Parathyroid adenoma (tissue), 2 donors: ENCODE data around the gene EIF4E3.

Source experiments
- H2AFZ ChIP-seq: fragments of 300-600 bp; sonication (generic); one replicate; pipeline ENCODE4 v1.7.0; 2017; ENCODE audit warnings: antibody characterized with exemption, mild to moderate bottlenecking
- H3K27ac ChIP-seq: fragments of 300-600 bp; sonication (generic); one replicate; pipeline ENCODE4 v1.7.0; 2017
- H3K27me3 ChIP-seq: fragments of 300-600 bp; sonication (generic); one replicate; pipeline ENCODE4 v1.7.0; 2017; ENCODE audit warnings: low read length; ENCODE audit not compliant: control insufficient read depth, insufficient read depth
- H3K36me3 ChIP-seq: fragments of 300-600 bp; sonication (generic); one replicate; pipeline ENCODE4 v1.7.0; 2017; ENCODE audit warnings: low read length; ENCODE audit not compliant: control insufficient read depth, insufficient read depth
- H3K4me1 ChIP-seq: fragments of 300-600 bp; sonication (generic); one replicate; pipeline ENCODE4 v1.7.0; 2017; ENCODE audit warnings: control low read depth
- H3K4me2 ChIP-seq: fragments of 300-600 bp; sonication (generic); one replicate; pipeline ENCODE4 v1.7.0; 2017; ENCODE audit warnings: low read length
- H3K4me3 ChIP-seq: fragments of 300-600 bp; sonication (generic); one replicate; pipeline ENCODE4 v1.7.0; 2017; ENCODE audit warnings: low read depth, low read length
- H3K79me2 ChIP-seq: fragments of 300-600 bp; sonication (generic); one replicate; pipeline ENCODE4 v1.7.0; 2017; ENCODE audit warnings: control low read depth
- H3K9ac ChIP-seq: fragments of 300-600 bp; sonication (generic); one replicate; pipeline ENCODE4 v1.7.0; 2017; ENCODE audit warnings: mild to moderate bottlenecking
- H3K9me3 ChIP-seq: fragments of 300-600 bp; sonication (generic); one replicate; pipeline ENCODE4 v1.7.0; 2017; ENCODE audit warnings: low read length; ENCODE audit not compliant: control insufficient read depth
- TF ChIP-seq, protein P1 (sequence below): fragments of 300-600 bp; sonication (generic); IDR thresholded peaks from one replicate; pipeline ENCODE4 v1.7.0; 2017; ENCODE audit warnings: antibody characterized with exemption, mild to moderate bottlenecking
- donor health status: primary hyperparathyroidism.

Gene EIF4E3

GRCh38 chr3:71705681-71706080, 19.5 kb downstream of the EIF4E3 start:
- peaks cover 41% of the 10 kb centered on the region for H3K4me1 ChIP-seq
- no peak overlapping the region for H3K27ac ChIP-seq
- H3K4me2 ChIP-seq, result no peak overlapping the region
- TF ChIP-seq, protein P1, sequence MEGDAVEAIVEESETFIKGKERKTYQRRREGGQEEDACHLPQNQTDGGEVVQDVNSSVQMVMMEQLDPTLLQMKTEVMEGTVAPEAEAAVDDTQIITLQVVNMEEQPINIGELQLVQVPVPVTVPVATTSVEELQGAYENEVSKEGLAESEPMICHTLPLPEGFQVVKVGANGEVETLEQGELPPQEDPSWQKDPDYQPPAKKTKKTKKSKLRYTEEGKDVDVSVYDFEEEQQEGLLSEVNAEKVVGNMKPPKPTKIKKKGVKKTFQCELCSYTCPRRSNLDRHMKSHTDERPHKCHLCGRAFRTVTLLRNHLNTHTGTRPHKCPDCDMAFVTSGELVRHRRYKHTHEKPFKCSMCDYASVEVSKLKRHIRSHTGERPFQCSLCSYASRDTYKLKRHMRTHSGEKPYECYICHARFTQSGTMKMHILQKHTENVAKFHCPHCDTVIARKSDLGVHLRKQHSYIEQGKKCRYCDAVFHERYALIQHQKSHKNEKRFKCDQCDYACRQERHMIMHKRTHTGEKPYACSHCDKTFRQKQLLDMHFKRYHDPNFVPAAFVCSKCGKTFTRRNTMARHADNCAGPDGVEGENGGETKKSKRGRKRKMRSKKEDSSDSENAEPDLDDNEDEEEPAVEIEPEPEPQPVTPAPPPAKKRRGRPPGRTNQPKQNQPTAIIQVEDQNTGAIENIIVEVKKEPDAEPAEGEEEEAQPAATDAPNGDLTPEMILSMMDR, result no peak
- no peaks in the 10 kb centered on the region for H3K79me2 ChIP-seq
- H3K9ac ChIP-seq, result no peak overlapping the region
- H3K4me3 ChIP-seq, result no peak overlapping the region
- H2AFZ ChIP-seq, result no peak overlapping the region
- H3K27me3 ChIP-seq, result no peaks in the 10 kb centered on the region
- H3K9me3 ChIP-seq, result no peaks in the 10 kb centered on the region
- no peaks in the 10 kb centered on the region for H3K36me3 ChIP-seq

DNA sequence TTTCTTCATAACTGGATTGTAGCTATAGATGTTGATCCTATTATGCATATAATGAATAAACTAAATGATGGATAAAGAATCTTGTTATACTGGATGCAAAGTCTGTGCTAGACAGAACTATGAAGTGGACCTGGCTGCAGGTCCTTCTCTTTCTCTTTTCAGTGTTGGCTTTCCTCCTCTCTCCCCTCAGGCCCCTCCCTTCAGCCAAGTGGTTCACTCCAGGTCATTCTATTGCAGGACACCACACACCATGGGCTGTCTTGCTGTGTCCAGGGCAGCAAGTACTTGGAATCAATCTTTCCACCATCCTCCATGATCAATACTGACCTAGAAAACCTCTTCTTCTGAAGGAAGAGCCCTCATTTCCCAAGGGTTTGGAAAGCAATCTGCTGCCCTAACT, 20.3 kb downstream of the EIF4E3 start:
- TF ChIP-seq, protein P1, result no peak
- H3K4me1 ChIP-seq, result peaks cover 33% of the 10 kb centered on the region

GRCh38 chr3:71703797-71704196, 21.4 kb downstream of the EIF4E3 start:
- no peak overlapping the region for H3K27ac ChIP-seq

More for the DNA sequence above, 20.3 kb downstream of the EIF4E3 start:
- Histone ChIP-seq H3K79me2 (no peaks in the 10 kb centered on the region), H3K27ac (no peak overlapping the region), H3K27me3 (no peaks in the 10 kb centered on the region), H3K9ac (no peak overlapping the region), H3K4me3 (no peak overlapping the region), H3K36me3 (no peaks in the 10 kb centered on the region), H2AFZ (no peak overlapping the region), H3K9me3 (no peaks in the 10 kb centered on the region), H3K4me2 (no peak overlapping the region)

DNA sequence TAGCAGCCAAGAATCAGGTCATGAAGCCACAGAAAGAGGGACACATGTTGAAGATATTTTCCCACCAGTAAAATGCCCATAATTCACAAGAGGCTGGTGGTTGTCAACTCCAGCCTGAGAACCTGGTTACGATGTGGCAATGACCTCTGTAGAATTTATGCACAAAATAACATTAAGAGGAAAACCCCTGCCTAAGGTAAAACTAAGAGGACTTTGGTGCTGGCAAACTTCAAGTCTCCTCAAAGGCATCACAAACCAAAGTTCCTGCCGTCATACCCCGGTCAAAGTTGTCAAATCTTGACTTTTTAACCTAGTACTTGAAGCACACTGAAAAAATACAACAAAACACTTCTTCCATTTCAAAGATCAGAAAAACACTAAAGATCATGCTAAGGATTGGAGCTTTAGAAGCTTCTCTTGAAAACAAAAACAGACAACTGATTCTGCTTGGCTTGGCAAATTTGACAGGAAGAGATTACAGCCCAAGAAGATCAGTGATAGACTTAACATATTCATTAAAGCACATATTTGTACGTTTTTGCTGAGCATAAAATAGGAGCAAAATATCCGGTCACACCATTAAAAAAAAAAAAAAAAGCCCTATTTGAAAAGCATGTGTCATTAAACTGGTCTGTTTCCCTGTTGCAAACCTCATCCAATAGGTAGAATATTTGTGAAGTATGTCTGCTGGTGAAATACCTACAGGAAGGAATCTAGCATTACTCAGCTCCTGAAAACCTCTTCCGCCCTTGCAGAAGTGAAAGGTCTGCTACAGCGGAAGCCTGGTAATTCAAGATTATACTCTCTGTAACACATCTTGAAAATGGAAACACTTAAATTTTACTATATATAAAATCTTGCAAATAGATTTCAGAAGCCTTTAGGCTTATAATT, 22.8 kb downstream of the EIF4E3 start:
- Histone ChIP-seq H3K4me2 (peak overlapping the region; percentile 7), H2AFZ (no peak overlapping the region), H3K36me3 (no peaks in the 10 kb centered on the region), H3K4me1 (peaks cover 28% of the 10 kb centered on the region), H3K9me3 (no peaks in the 10 kb centered on the region), H3K27me3 (no peaks in the 10 kb centered on the region), H3K27ac (peak overlapping the region; percentile 41), H3K79me2 (no peaks in the 10 kb centered on the region), H3K4me3 (no peak overlapping the region), H3K9ac (no peak overlapping the region)
- TF ChIP-seq, protein P1, result no peak

More at GRCh38 chr3:71703797-71704196, 21.4 kb downstream of the EIF4E3 start:
- no peak overlapping the region for H2AFZ ChIP-seq
- peaks cover 28% of the 10 kb centered on the region for H3K4me1 ChIP-seq
- no peaks in the 10 kb centered on the region for H3K9me3 ChIP-seq
- H3K9ac ChIP-seq, result no peak overlapping the region
- no peaks in the 10 kb centered on the region for H3K36me3 ChIP-seq
- no peak overlapping the region for H3K4me3 ChIP-seq
- H3K79me2 ChIP-seq, result no peaks in the 10 kb centered on the region
- H3K4me2 ChIP-seq, result no peak overlapping the region
- no peaks in the 10 kb centered on the region for H3K27me3 ChIP-seq
- TF ChIP-seq, protein P1, result no peak
